Inflammatory macrophage (primary cell): ENCODE measurements around the gene POU6F2.

ENCODE experiments used
- DNase-seq, 2 donors: peaks; one replicate each; pipeline ENCODE4 v3.0.0-alpha.2; 2020 to 2022

POU6F2 gene

DNA sequence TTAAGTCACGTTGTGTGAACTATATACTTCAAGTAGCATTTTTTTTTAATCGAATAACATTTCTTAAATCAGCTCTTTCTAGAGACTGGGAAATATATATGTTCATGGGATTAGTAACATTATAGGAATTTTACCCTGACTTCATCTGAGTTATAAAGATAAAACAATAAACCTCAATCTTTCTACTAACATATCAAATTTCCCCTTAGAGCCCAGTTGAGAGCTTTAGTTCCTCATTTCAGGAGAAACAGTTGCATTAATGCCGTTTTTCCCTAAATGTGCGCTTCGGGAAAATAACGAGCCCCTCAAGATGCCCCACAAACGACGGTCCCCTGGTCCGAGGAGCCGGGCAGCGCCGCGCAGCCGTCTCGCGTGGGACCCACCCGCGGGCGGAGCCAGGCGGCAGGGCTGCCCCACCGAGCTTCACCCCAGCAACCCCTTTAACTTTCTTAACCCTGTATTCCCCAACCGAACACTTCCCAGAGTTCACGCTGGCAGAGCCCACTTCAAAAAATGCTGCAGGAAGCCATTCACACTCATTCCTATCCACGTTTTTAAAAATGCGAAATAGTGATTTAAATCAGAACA, 436.0 kb downstream of the POU6F2 start:
- DNase-seq, result no peak

DNA sequence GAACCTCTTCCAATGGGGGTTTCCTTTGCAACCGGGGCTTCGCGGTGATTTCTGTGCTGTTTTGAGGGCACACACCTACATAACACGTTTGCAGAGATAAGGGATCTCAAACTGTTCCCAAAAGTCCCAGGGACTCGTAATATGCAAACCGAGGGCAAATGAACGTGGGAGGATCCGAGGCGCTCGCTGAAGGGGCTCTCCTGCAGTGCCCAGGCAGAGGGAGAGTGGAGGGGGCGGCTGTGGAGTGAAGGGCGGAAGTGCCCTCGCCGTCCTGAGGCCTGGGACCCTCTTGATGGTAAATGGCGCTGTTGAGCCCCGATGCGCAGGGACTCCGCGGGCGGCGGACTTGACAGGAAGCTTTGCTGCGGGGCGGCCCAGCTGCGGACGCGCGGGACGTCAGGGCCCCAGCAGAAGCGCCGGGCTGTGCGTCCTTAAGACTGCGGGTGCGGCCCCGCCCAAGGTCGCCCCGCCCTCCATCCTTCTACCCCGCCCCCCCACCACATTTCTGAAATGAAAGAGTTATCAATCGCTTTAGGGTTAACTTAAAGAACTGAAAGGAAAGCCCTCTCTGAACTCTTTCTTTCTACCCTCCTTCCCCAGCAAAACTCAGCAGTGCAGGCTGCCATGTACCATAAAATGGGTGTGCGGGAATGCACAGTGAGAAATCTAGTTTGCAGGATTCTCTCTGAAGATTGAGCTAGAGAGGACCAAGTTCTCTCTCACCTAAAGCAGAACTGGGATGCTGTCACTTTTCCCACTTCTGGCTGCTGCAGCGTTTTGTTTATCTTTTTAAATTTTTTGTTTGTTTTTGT, 436.7 kb downstream of the POU6F2 start:
- DNase-seq, result peak; percentile 13 to 45

DNA sequence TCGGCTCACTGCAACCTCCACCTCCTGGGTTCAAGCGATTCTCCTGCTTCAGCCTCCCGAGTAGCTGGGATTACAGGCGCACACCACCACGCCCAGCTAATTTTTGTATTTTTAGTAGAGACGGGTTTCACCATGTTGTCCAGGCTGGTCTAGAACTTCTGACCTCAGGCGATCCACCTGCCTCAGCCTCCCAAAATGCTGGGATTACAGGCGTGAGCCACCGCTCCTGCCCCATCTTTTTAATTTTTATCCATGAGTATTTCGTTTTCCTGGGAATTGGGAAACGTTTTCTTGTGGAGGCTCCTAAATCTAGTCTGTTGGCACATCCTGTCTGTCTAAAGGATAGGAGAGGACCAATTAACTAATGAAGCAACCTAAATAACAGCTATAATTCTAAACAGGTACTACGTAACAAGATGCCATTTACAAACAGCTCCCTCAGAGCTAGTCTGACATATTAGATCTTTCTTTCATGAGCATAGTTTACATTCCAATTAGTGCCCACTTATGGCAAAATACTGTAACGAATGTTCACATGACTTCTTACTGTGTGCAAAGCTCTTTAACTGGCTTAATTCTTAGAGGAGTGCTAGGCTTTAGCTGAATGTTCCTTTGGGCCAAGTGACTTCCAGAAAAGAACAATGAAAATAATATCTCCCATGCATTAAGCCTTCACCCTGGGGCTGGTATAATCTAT, 437.5 kb downstream of the POU6F2 start:
- no peak for DNase-seq

DNA sequence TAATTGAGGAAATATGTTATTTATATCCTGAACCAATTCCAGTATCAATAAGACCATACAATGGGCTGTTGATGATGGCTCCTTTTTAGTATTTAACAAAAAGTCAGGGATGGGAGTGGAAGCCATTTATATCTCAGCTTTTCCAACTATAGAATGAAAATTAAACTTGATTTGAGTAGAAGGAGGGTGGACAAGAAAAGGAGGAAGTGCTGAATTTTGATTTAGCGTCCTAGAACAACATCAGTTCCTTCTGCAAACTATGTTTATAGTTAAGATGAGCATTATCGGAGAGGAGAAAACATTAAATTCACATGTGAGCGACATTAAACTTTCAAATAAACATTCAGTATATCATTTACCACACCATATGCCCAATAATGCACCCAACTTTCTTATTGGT, 439.2 kb downstream of the POU6F2 start:
- no peak for DNase-seq

DNA sequence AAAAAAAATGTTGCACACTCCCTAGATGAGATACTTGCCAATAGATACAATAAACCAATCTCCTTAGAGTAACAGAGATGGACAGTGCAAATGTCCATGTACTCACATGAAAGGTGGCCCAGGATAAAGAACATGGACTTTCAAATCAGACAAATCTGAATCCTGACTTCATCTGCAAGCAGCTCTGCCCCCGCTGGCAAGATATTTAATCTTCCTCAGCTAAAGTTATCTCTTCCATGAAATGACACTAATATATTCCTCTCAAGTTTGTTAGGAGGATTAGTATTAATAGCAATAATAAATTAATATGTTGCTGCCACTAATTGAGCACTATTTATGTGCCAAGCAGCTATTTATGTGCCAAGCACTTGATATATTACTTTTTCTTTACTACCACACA, 439.9 kb downstream of the POU6F2 start:
- DNase-seq, result no peak

DNA sequence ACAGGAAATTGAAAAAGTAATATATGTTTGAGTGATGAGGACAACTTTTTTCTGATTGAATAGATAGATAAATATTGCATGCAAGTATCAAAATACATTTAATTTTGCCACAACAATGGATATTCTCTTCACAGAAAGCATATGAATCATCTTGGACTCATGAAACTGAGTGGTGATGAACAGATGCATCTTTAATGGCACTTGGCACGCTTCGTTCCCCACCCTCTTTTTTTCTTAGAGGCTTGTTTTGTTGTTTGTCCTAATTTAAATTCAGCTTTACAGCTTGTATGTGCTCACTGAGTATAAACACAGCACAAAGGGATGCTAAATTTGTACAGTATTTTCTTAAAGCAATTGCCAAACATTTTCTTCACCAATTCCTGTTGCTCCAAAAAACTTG, 443.5 kb downstream of the POU6F2 start:
- no peak for DNase-seq

DNA sequence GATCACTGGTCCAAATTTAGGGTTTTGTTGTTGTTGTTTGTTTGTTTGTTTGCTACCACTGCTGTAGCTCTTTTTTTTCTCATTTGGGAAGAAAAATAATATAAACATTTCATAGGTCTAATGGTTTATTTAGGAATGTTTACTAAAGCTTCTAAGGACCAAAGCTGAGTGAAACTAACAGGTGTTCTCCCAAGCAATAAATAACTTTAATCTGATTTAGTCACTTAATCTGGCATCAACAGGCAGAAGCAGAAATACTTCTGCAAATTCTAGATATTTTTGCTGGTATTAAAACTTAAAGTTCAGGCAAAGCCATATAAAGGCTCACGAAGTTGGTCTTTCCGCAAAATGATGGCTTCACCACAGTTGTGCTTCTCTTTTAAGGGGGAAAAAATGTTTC, 444.0 kb downstream of the POU6F2 start:
- DNase-seq, result no peak

DNA sequence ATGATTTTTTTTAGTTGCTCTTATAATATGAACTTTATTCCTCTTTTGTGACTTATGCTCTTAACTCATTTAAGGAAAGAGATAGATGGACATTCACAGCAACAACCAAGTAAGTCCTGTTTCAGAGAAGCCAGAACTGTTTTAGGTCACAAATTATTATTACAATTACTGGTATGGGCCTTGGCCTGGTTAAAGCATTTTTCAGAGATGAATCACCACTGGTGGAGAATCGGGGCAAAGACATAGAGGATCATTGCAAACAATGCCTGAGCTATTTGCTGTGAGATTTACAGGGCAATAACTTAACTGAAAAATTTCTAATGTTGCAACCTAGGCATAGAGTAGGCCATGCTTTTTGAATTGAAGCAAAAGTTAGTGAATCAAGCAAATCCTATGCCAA, 450.5 kb downstream of the POU6F2 start:
- DNase-seq, result no peak

DNA sequence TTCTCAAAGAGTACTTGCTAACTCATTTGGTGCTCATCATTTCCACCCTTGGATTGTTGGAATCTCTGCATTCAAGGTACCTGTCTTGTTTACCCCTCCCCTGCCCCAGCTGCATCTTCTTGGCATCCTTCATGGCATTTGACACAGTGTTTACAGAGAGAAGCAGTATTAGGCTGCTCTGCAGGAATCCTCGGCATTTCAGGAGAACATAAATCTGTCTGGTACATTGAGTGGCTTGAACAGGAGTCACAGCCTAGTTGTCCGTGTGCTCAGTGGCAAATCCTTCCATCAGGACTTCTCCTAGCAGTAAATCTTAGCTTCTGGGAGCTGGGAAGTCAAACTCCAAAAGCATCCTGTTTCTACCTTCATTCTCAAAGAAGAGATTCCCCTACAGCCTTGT, 451.7 kb downstream of the POU6F2 start:
- no peak for DNase-seq

DNA sequence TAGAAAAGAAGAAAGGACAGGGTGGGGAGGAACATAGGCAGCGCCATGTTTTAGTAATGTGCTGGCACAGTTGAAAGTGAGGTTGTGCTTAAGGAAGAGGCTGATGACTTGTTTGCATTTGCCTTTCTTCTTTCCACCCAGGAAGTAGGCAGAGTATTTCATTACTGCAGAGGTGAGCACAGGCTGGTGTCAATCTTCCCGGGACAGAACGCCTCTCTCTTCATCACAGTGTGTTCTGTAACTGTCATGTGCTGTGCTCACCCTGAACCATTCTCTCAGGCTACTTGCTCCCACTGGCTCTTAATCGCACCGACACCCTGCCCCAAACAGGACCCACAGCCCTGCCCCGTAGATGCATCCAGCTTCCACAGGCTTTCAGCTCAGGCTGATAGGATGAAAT, 452.7 kb downstream of the POU6F2 start:
- no peak for DNase-seq

DNA sequence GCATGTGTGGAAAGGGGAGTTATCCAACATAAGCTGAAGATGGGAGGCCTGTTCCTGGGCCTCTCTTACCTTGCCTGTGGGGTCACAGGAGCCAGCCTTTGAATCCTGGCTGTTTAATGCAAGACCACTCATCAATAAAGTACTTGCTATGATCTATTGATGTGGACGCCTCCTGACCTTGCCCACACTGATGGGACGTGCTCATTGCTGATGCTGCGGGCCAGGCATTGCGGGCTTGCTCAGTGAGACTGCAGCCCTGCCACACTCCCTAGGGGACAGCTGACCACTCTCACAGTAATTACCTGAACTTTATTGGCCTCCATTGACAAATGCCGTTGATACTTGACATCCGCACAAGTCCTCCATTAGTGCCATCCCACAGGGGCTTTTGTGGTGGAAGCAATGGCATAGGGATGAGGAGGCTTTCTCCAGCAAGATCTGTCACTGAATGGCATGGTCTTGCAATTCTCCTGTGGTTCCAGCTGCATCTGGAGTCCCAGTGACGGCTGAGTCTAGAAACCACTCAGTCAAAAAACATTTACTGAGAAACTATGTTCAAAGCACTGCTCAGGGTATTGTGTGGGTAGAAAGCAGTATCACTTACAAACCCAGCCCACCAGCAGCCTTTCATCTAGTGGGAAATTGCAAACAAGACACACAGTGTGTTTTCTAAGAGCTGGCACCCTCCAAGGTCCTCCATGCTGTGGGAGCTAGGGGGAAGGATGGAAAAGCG, 453.4 kb downstream of the POU6F2 start:
- no peak for DNase-seq

DNA sequence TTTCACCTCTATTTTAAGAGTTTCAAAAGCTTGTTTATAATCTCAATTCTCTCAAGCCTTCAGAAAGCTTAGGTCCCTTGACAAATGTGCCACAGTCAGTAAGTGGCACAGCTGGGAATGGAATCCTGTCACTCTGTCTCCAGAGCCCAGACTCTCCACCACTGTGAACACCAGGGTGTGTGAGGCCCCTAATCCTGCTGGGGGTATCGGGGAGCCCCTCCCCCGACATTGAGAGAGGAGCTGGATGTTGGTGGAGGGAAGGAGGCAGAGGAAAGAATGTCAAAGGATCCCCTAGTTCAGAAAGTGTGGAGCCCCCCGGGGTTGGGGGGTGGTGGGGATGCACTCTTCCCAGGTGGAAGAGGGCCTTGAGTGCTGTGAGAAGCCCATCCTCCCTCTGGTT, 454.7 kb downstream of the POU6F2 start:
- DNase-seq, result no peak

DNA sequence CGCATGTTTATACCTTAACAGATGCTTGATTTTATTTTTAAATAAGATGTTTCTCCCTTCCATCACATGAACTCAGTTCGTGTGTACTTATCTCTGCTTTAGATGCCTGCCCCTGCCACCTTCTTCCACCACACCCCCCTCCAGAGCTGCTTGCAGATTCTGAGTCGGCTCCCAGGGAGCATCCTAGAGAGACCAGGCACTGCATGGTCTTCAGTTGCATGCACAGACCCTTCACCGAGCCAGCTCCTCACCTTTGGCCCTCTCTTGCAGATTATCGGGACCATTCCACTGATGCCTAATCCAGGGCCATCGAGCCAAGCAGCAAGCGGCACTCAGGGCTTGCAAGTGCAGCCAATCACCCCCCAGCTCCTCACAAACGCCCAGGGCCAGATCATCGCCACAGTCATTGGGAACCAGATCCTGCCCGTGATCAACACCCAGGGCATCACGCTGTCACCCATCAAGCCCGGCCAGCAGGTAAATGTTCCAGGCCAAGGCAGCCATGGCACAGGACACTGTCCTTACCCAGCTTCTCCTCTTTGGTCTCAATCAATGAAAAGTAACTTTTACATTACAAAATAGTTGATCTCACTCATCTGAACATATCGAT, 455.2 kb downstream of the POU6F2 start:
- no peak for DNase-seq

DNA sequence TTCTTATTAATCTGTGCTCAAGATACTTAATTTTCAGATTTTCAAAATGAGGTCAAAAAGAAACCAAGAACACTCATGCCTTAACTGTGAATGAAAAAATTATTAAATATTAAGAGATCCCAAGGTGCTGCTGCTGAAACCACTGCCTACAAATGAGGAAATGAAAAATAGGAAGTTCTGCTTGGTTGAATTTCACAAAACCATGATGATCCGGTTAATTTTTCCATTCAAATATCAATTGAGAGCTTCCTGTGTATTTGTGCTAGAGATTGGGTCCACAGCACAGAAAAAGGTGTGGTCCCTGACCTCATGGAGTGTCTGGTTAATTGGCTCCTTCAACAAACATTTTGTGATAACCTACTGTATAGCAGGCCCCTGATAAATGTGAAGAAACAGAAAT, 455.8 kb downstream of the POU6F2 start:
- DNase-seq, result peak; percentile 20 to 44

DNA sequence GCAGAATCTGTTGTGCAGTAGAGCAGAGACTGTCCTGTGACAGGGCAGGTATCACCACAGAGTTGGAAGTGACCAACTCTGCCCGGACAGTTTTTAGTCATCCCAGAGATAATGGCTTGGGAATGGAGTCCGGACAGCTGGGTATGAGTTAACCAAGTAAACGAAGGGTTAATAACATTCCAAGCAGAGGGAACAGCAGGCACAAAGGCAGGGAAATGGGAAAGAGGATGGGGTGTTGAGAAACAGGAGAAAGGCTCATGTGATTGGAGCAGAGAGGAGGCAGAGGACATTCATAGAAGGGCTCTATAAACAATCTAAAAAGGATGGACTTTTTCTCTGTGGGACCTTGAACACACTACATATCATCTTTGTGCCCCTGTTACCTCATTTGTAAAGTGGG, 456.3 kb downstream of the POU6F2 start:
- no peak for DNase-seq

DNA sequence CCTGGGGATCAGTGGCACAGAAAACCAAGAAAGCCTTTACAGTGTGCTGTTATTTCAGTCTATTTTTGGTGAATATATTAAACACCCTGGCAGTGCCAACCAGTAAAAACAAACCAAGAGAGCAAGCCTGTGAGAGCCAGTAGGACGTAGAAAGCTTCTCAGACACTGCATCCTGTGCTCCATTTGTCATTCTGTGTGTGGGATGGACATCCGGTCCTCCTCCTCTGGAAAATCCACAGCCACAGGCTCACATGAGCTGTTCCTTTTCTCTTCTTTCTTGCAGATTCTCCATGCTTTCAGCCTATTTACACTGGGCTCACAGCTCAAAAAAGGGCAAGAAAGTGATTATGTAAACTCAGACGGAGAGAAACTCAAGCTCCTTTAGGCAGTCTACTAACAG, 468.8 kb downstream of the POU6F2 start:
- DNase-seq, result no peak

DNA sequence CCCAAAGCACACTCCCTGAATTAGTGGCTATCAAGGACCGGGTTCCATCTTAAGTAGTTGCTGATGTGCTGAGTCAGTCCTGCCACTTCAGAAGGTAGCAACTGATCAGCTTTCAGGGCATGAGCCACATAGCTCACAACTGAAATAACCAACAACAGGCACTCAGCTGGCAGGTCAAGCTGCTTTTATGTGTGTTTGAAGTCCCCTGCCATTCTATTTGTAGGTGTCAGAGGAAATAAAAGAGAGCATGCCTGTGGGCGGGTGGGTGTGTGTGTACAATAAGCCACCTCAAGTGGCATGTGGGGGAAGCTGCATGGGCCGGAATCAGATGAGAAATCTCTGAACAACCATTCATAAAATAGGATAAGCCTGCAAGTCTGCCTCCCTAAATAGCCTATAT, 474.2 kb downstream of the POU6F2 start:
- no peak for DNase-seq

DNA sequence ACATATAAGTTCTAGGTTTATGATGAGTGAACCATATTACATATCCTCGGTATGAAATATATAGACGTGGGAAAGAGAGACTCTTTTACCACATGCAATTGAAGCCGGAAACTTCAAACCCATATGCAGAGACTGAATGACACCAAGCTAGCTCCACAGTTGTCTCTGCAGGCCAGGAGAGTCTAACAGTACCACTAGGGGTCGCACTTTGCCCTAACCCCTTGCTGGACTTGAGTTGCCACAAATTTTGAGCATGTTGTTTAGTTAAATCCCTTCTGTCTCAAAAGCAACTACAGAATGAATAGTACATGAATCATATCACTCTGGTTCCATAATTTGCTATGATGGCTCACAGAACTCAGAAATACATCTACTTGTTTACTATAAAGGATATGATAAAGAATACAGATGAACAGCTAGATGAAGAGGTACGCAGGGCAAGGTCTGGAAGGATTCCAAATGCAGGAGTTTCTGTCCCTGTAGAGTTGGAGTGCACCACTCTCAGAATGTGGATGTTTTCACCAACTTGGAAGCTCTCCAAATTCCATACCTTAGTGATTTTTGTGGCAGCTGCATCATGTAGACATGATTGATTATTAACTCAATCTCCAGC, 476.1 kb downstream of the POU6F2 start:
- DNase-seq, result peak; percentile 59 to 66

DNA sequence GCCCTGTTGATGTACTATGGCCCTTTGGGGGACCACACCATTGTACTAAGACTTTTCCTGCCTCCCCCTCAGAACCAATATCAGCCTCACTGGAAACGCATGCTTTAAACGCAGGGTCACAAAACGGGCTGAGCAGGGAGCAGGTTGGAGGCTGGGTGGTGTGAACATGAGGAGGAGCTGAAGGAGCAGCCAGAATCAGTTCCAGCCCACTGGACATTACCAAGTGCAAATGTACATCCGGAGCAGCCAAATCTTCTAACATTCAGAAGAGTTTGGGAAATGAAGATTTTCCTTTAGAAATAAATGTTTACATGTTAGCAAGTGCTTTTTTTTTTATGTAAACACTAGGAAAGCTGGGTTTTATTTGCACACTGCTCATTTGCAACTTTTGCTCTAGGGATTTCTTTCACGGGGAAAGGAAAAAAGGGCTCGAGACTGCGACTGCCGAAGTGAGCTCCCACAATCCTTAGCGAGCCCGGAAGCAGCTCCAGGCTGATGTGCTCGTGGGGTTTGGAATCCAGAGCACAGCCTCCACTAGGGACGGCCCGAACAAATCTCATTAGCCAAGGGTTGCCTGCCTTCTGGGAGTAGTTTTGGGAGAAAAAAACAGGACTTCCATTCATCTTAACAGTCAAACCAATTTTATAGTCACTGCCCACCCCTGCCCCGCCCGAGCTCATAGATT, 480.5 kb downstream of the POU6F2 start:
- no peak for DNase-seq

DNA sequence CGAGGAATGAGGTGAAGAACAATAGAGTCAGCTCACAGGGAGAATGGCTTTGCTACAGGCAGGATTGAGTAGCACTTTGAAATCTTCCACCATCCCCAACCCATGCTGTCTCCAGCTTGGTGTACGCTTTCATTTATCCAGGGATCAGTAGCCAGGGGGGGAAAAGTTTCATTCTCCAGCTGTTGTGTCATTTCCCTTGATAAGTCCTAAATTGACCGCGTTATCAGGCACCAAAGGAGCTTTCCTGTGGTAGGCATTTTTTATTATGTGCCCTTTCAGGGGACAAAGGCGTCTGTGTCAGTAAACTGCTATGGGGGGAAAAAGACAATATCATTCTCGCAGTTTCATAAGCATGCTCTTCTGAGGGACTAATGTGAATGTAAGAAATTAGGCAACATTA, 481.9 kb downstream of the POU6F2 start:
- no peak for DNase-seq

DNA sequence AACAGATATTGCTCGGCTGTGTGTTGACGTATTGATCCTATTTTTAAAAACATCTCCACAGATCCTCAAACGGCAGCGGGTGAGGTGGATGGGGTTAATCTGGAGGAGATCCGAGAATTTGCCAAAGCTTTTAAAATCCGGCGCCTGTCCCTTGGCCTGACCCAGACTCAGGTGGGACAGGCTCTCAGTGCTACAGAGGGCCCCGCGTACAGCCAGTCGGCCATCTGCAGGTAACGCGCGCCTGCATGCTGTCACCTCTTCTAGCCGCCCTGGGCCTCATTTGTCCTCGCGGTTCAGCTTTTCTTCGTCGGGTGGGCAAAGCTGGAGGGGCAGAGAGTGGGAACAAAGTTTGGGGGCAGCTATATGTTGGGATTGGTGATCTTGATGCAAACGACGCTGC, 482.8 kb downstream of the POU6F2 start:
- no peak for DNase-seq
